Panc1 (cell line): Measurements from ENCODE around the gene WASL. TPM values are rescaled to one million over a fixed set of nuclear protein-coding genes. Genes with fewer than 3 reads are reported as not detected.

Experiments
- ATAC-seq: fragments of 200-7000 bp; cut with Tn5 transposase; 2 replicates; pipeline ENCODE4 v1.9.1; 2020; ENCODE audit warnings: mild to moderate bottlenecking, moderate library complexity
- BruUV-seq: library from RNA; stranded (reverse); fragments of 400-500 nt; replicated peaks from 2 replicates; lab custom pipeline; 2021; lab: Mats Ljungman, UMichigan
- CTCF ChIA-PET: fragments of 300-600 bp; sonication (Branson Sonifier 250); formaldehyde crosslinking; loops from one replicate; lab custom pipeline; 2022; ENCODE audit warnings: antibody characterized with exemption; lab: Charles Lee
- POLR2A ChIA-PET: fragments of 300-600 bp; sonication (Branson Sonifier 250); formaldehyde crosslinking; loops from one replicate; lab custom pipeline; 2022; ENCODE audit warnings: antibody characterized with exemption; lab: Charles Lee
- DNase-seq: peaks from one replicate; pipeline ENCODE4 v3.0.0-alpha.2; 2010; ENCODE audit warnings: low read depth, low spot score
- H3K27ac ChIP-seq: 2 replicates; pipeline ENCODE4 v1.5.1; 2011; ENCODE audit warnings: mild to moderate bottlenecking, low read length, inconsistent platforms
- H3K27me3 ChIP-seq: fragments of 200-500 bp; sonication (Bioruptor generic); 2 replicates; pipeline ENCODE4 v1.6.0; 2014; ENCODE audit warnings: low read length, inconsistent platforms; ENCODE audit not compliant: control insufficient read depth, insufficient read depth
- H3K36me3 ChIP-seq: fragments of 200-500 bp; sonication (Bioruptor generic); 2 replicates; pipeline ENCODE4 v1.5.1; 2014; ENCODE audit warnings: inconsistent platforms, mild to moderate bottlenecking, low read length, moderate library complexity; ENCODE audit not compliant: control insufficient read depth, insufficient read depth
- H3K4me1 ChIP-seq: 2 replicates; pipeline ENCODE4 v1.5.1; 2011; ENCODE audit warnings: inconsistent platforms, mild to moderate bottlenecking, low read length, moderate library complexity; ENCODE audit not compliant: control insufficient read depth, insufficient read depth
- H3K4me3 ChIP-seq, 2 experiments: 2 replicates each; pipeline ENCODE4 v1.5.1; 2011 to 2012; ENCODE audit warnings: low read depth in 2 of 2, low read length in 2 of 2, mild to moderate bottlenecking in 2 of 2, inconsistent platforms in 1 of 2, moderate library complexity in 1 of 2
- H3K9me3 ChIP-seq: fragments of 200-500 bp; sonication (Bioruptor generic); 2 replicates; pipeline ENCODE4 v1.5.1; 2014; ENCODE audit warnings: low read depth, mild to moderate bottlenecking, inconsistent platforms, low read length, moderate library complexity; ENCODE audit not compliant: control insufficient read depth, insufficient read depth
- POLR2AphosphoS5 ChIP-seq: IDR thresholded peaks from 2 replicates; pipeline ENCODE4 v1.6.1; 2012; ENCODE audit warnings: mild to moderate bottlenecking, low read depth, low read length, moderate library complexity
- REST ChIP-seq, 2 experiments: IDR thresholded peaks; 2 replicates each; pipeline ENCODE4 v1.6.1; 2011 to 2012; ENCODE audit warnings: low read depth in 2 of 2, control low read depth in 1 of 2, low read length in 1 of 2, mild to moderate bottlenecking in 1 of 2, moderate library complexity in 1 of 2; ENCODE audit not compliant: insufficient read depth in 1 of 2
- SIN3A ChIP-seq: IDR thresholded peaks from 2 replicates; pipeline ENCODE4 v1.6.1; 2012; ENCODE audit warnings: low read depth, mild to moderate bottlenecking, low read length, moderate library complexity, borderline replicate concordance; ENCODE audit not compliant: insufficient read depth
- TCF7L2 ChIP-seq: IDR thresholded peaks from 2 replicates; pipeline ENCODE4 v1.6.1; 2011; ENCODE audit warnings: mild to moderate bottlenecking, low read depth, low read length, inconsistent platforms
- in situ Hi-C: cut with HindIII; loops from 2 replicates; pipeline ENCODE4 v1.10.0; 2016; ENCODE audit warnings: low sequenced_read_pairs, low pct_unique_long_range_greater_than_20kb
- intact Hi-C: fragments of 100-400 bp; cut with micrococcal nuclease; formaldehyde crosslinking; loops from one replicate; pipeline ENCODE4 v1.10.0; 2022; ENCODE audit not compliant: unreplicated experiment
- total RNA-seq: library from RNA; stranded (reverse); gene quantifications from one replicate; pipeline ENCODE4 v1.2.1, GENCODE V29; 2021; ENCODE audit not compliant: unreplicated experiment
- TF ChIP-seq, protein P1 (sequence below): fragments of 450-650 bp; IDR thresholded peaks from 2 replicates; pipeline ENCODE4 v1.5.1; 2017; ENCODE audit warnings: mild to moderate bottlenecking

The WASL gene
- total RNA-seq, 1 experiment from 2014 or later: 29.6 TPM

- ChIA-PET CTCF (no interaction called here), POLR2A (no interaction called here)
- Histone ChIP-seq H3K4me1 (no peaks in the 10 kb centered on the region), H3K27me3 (no peaks in the 10 kb centered on the region), H3K4me3 (no peak overlapping the region), H3K36me3 (no peaks in the 10 kb centered on the region), H3K9me3 (no peaks in the 10 kb centered on the region), H3K27ac (no peak overlapping the region)
- in situ Hi-C loops: no loop called here
- no TSS peak for BruUV-seq
- DNase-seq: no peak
- intact Hi-C loops: no loop called here
- no peak for ATAC-seq
- TF ChIP-seq REST (IDR thresholded peaks at IDR 0.05; ENCODE audit: insufficient read depth in 1 of 2, low read depth in 2 of 2, low read length in 1 of 2): no peak
- TF ChIP-seq, protein P1, sequence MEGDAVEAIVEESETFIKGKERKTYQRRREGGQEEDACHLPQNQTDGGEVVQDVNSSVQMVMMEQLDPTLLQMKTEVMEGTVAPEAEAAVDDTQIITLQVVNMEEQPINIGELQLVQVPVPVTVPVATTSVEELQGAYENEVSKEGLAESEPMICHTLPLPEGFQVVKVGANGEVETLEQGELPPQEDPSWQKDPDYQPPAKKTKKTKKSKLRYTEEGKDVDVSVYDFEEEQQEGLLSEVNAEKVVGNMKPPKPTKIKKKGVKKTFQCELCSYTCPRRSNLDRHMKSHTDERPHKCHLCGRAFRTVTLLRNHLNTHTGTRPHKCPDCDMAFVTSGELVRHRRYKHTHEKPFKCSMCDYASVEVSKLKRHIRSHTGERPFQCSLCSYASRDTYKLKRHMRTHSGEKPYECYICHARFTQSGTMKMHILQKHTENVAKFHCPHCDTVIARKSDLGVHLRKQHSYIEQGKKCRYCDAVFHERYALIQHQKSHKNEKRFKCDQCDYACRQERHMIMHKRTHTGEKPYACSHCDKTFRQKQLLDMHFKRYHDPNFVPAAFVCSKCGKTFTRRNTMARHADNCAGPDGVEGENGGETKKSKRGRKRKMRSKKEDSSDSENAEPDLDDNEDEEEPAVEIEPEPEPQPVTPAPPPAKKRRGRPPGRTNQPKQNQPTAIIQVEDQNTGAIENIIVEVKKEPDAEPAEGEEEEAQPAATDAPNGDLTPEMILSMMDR: no peak
- TF ChIP-seq POLR2AphosphoS5: no peak
- TF ChIP-seq SIN3A: no peak
- no peak for TF ChIP-seq TCF7L2
These were observed 74.2 kb downstream of the WASL start for GRCh38 chr7:123674399-123675180.

GRCh38 chr7:123673752-123674398 lies 74.9 kb downstream of the WASL start:
- Histone ChIP-seq H3K9me3 (no peaks in the 10 kb centered on the region), H3K27ac (no peak overlapping the region), H3K4me1 (no peaks in the 10 kb centered on the region), H3K27me3 (no peaks in the 10 kb centered on the region), H3K4me3 (no peak overlapping the region), H3K36me3 (no peaks in the 10 kb centered on the region)
- CTCF ChIA-PET: no interaction called here
- POLR2A ChIA-PET: no interaction called here
- DNase-seq (no peak), ATAC-seq (no peak)
- no TSS peak for BruUV-seq
- intact Hi-C loops: no loop called here
- in situ Hi-C loops: no loop called here
- no peak for TF ChIP-seq POLR2AphosphoS5
